ENCODE data around the gene PUM2. TPM values are rescaled to one million over a fixed set of nuclear protein-coding genes. Genes with fewer than 3 reads are reported as not detected.

The PUM2 gene
- total and polyA plus RNA-seq, 2 of the 13 experiments (the other 11 are each of a cell fraction or from before 2014, with no cell fraction given), result 69.6 to 69.8 TPM

DNA sequence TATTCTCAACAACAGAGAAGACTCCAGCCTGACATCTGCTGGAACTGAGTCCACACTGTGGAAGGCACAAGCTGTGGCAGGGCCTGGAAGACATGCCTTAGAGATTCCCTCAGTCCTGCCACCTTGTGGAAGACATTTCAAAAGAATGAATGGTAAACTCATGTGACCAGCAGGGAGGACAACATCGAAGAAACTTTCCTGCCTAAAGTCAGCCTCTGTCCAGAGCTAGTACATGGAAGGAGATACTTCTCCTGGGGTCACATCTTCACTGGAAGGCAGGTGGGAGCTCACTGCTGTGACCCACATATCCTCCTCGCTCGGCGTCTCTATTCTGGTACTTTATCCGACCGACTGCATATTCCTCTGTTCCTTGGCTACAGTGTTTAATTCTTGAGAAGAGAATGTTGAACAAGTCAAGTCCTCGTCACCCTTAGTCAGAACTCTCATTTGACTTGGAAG, 59.5 kb downstream of the PUM2 start:
- H3K79me2 ChIP-seq (ENCODE audit: insufficient read depth, low read length), result peaks cover 9% of the 10 kb centered on the region
- 80% methylated on average over 7 of the region's 7 CpGs for WGBS (ENCODE audit: low lambda C conversion rate)
- POLR2A ChIA-PET, result interaction anchor here (1.2 kb wide), 1 partner anchor 66 kb away, joined by 3 read pairs; no protein-coding TSS in a partner anchor
- H3K4me3 ChIP-seq (replicated peaks in 1 of 3; ENCODE audit: insufficient read depth in 1 of 3, low read depth in 2 of 3, low read length in 3 of 3), result no peak overlapping the region
- H3K27ac ChIP-seq (ENCODE audit: extremely low read length, insufficient read depth, low read length), result peak overlapping the region; percentile 13
- DNase-seq (ENCODE audit: low spot score) (peak; percentile 89), FAIRE-seq (peak; percentile 96), ATAC-seq (peak; percentile 100)
- H3K9ac ChIP-seq (ENCODE audit: insufficient read depth, low read depth, low read length), result no peak overlapping the region
- H3K36me3 ChIP-seq (replicated peaks in 1 of 2; ENCODE audit: control insufficient read depth in 1 of 2, insufficient read depth in 2 of 2, low read length in 2 of 2), result peaks cover 13 to 84% of the 10 kb centered on the region in 2 experiments
- peaks cover 11% of the 10 kb centered on the region; the same call in 1 of the 2 replicates for H4K20me1 ChIP-seq (ENCODE audit: insufficient read depth, low read length)
- in situ Hi-C loops (cut with HindIII; ENCODE audit: extremely low pct_ligation_motif_present, low pct_unique_long_range_greater_than_20kb) (no loop called here), intact Hi-C loops (cut with micrococcal nuclease; ENCODE audit: unreplicated experiment) (loop anchor here (1.0 kb wide), 2 partner anchors 156 to 188 kb away; no protein-coding TSS in a partner anchor)
- no peaks in the 10 kb centered on the region for H3K27me3 ChIP-seq (ENCODE audit: control insufficient read depth in 1 of 2, insufficient read depth in 2 of 2, low read length in 2 of 2)
- CTCF ChIA-PET (ENCODE audit: low intra/inter-chr PET ratio, low total read pairs), result interaction anchor here (0.8 to 1.7 kb wide), 3 partner anchors 187 to 335 kb away, joined by 3 to 8 read pairs (median 8); no protein-coding TSS in a partner anchor
- BruUV-seq (replicated peaks), result no TSS peak
- peaks cover 5% of the 10 kb centered on the region; the same call in 1 of the 2 replicates for H3K4me1 ChIP-seq (ENCODE audit: insufficient read depth, low read length)
- H3K4me2 ChIP-seq (ENCODE audit: low read depth, low read length), result no peak overlapping the region
- no peaks in the 10 kb centered on the region for H3K9me3 ChIP-seq (ENCODE audit: low read length)
- no peak overlapping the region for H2AFZ ChIP-seq (ENCODE audit: low read length)
- TF ChIP-seq ZNF263 (CRISPR knock-in tag; IDR thresholded peaks at IDR 0.05) (0 out of 2 replicates have a peak, but pooled peaks have one; percentile 36), ZNF124 (CRISPR knock-in tag; IDR thresholded peaks at IDR 0.05) (0 out of 2 replicates have a peak, but pooled peaks have one; percentile 37), HOXA3 (CRISPR knock-in tag; IDR thresholded peaks at IDR 0.05) (0 out of 2 replicates have a peak, but pooled peaks have one; percentile 27), YEATS2 (CRISPR knock-in tag; IDR thresholded peaks at IDR 0.05; ENCODE audit: borderline replicate concordance) (0 out of 2 replicates have a peak, but pooled peaks have one; percentile 37), ARNTL (CRISPR knock-in tag; IDR thresholded peaks at IDR 0.05) (no peak), MBNL3 (CRISPR knock-in tag; conservative IDR thresholded peaks at IDR 0.05) (no peak), RXRB (CRISPR knock-in tag; IDR thresholded peaks at IDR 0.05; ENCODE audit: borderline replicate concordance) (peak; percentile 52), FOSL2 (CRISPR knock-in tag; IDR thresholded peaks at IDR 0.05) (peak; percentile 42), TFDP2 (CRISPR knock-in tag; IDR thresholded peaks at IDR 0.05) (no peak), ZNF777 (CRISPR knock-in tag; IDR thresholded peaks at IDR 0.05) (no peak), MAX (IDR thresholded peaks at IDR 0.05) (0 out of 2 replicates have a peak, but pooled peaks have one; percentile 37), REPIN1 (CRISPR knock-in tag; IDR thresholded peaks at IDR 0.05; ENCODE audit: borderline replicate concordance, low read depth) (peak; percentile 40; the same call in 1 of the 2 replicates), HOMEZ (CRISPR knock-in tag; IDR thresholded peaks at IDR 0.05; ENCODE audit: low read depth) (0 out of 2 replicates have a peak, but pooled peaks have one; percentile 24)
- TF ChIP-seq, protein P1, sequence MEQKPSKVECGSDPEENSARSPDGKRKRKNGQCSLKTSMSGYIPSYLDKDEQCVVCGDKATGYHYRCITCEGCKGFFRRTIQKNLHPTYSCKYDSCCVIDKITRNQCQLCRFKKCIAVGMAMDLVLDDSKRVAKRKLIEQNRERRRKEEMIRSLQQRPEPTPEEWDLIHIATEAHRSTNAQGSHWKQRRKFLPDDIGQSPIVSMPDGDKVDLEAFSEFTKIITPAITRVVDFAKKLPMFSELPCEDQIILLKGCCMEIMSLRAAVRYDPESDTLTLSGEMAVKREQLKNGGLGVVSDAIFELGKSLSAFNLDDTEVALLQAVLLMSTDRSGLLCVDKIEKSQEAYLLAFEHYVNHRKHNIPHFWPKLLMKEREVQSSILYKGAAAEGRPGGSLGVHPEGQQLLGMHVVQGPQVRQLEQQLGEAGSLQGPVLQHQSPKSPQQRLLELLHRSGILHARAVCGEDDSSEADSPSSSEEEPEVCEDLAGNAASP (CRISPR knock-in tag; IDR thresholded peaks at IDR 0.05; ENCODE audit: borderline replicate concordance), result 0 out of 2 replicates have a peak, but pooled peaks have one; percentile 42
- TF ChIP-seq, protein P2, sequence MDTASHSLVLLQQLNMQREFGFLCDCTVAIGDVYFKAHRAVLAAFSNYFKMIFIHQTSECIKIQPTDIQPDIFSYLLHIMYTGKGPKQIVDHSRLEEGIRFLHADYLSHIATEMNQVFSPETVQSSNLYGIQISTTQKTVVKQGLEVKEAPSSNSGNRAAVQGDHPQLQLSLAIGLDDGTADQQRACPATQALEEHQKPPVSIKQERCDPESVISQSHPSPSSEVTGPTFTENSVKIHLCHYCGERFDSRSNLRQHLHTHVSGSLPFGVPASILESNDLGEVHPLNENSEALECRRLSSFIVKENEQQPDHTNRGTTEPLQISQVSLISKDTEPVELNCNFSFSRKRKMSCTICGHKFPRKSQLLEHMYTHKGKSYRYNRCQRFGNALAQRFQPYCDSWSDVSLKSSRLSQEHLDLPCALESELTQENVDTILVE (CRISPR knock-in tag; IDR thresholded peaks at IDR 0.05), result 0 out of 2 replicates have a peak, but pooled peaks have one; percentile 42
- TF ChIP-seq, protein P3, sequence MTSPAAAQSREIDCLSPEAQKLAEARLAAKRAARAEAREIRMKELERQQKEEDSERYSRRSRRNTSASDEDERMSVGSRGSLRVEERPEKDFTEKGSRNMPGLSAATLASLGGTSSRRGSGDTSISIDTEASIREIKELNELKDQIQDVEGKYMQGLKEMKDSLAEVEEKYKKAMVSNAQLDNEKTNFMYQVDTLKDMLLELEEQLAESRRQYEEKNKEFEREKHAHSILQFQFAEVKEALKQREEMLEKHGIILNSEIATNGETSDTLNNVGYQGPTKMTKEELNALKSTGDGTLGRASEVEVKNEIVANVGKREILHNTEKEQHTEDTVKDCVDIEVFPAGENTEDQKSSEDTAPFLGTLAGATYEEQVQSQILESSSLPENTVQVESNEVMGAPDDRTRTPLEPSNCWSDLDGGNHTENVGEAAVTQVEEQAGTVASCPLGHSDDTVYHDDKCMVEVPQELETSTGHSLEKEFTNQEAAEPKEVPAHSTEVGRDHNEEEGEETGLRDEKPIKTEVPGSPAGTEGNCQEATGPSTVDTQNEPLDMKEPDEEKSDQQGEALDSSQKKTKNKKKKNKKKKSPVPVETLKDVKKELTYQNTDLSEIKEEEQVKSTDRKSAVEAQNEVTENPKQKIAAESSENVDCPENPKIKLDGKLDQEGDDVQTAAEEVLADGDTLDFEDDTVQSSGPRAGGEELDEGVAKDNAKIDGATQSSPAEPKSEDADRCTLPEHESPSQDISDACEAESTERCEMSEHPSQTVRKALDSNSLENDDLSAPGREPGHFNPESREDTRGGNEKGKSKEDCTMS (CRISPR knock-in tag; conservative IDR thresholded peaks at IDR 0.05), result 0 out of 2 replicates have a peak, but pooled peaks have one; percentile 60
